Central memory CD4-positive, alpha-beta T cell (primary cell): ENCODE data around the gene AZU1.
"Not testable (repeated sequence)": the region's sequence is repeated elsewhere in the genome, so short reads cannot be mapped to it uniquely, and the experiment has no call there.

Source experiments
- DNase-seq: peaks from one replicate; pipeline ENCODE4 v3.0.0; 2022

AZU1 gene

DNA sequence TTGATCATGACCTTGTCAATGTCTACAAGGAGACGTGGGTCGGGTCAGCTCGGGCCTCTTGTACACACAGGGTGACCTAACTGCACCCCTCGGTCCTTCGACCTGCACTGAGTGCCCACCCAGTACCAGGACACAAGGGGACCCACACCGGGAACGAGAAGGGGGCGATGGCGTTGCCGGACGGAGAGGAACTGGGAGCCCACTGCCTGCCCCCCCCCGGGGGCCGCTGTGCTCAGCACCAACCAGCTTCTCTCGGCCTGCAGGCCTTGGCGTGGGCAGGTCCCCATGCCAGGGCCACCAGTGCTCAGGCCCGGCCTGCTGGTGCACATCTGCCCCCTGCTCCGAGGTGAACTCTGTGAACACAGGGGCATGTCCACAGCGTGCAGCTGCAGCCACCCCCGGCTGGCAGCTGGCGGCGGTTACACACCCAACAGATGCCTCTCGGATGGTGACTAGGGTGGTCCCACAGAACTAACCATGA, 46.0 kb downstream of the AZU1 start:
- DNase-seq: no peak

GRCh38 chr19:875265-875879, 47.7 kb downstream of the AZU1 start:
- no peak for DNase-seq

DNA sequence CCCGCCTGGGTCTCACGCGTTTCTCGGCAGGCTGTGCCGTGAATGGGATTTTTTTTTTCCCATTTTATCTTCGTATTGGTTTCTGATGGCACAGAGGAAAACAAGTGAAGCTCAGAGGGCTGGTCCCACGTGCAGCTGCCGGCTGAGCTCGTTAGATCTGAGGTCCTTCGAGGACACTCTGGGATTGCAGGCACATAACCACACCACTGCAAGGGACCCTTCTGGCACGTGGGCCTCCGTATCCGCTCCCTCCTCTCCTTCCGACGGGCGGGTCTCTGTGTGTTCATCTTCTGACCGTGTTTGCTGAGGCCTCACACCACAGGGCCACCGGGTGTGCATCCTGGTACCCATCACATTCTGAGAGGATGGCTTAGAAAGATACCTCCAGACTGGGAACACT, 48.5 kb downstream of the AZU1 start:
- no peak for DNase-seq

- no peak for DNase-seq
Measured at GRCh38 chr19:876780-877314, 49.2 kb downstream of the AZU1 start.

- DNase-seq: not testable (repeated sequence)
Measured at GRCh38 chr19:877992-878660, 50.5 kb downstream of the AZU1 start.

GRCh38 chr19:878751-879561, 51.3 kb downstream of the AZU1 start:
- DNase-seq: not testable (repeated sequence)

GRCh38 chr19:879711-880438, 52.2 kb downstream of the AZU1 start:
- no peak for DNase-seq
